Epithelial cell of esophagus (primary cell): ENCODE results near the gene POLD3.

ENCODE experiments used
- DNase-seq: peaks from one replicate; pipeline ENCODE4 v3.0.0; 2010; ENCODE audit warnings: low read depth
- H3K4me3 ChIP-seq: 2 replicates; pipeline ENCODE4 v1.5.1; 2011; ENCODE audit warnings: mild to moderate bottlenecking, low read length, control low read depth
- TF ChIP-seq, protein P1 (sequence below): IDR thresholded peaks from 2 replicates; pipeline ENCODE4 v1.5.1; 2011; ENCODE audit warnings: low read depth, mild to moderate bottlenecking, low read length, control low read depth, inconsistent platforms; ENCODE audit not compliant: insufficient read depth; ENCODE audit errors: missing control alignments

POLD3 gene

DNA sequence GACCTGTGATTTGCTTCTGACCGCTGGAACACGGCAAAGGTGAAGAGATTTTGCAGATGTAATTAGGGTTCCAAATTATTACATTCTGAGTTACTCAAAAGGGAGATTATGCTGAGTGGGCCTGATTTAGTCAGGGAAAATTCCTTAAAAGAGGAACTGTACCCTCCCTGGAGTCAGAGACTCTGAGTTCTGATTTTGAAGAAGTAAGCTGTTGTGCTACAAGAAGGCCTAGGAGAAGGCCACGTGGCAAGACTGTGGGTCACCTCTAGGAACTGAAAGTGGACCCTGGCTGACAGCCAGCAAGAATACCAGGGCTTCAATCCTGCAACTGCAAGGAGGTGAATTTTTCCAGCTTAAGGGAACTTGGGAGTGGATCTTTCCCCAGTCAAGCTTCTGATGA is 93.5 kb downstream of the POLD3 start:
- no peak for DNase-seq
- TF ChIP-seq, protein P1, sequence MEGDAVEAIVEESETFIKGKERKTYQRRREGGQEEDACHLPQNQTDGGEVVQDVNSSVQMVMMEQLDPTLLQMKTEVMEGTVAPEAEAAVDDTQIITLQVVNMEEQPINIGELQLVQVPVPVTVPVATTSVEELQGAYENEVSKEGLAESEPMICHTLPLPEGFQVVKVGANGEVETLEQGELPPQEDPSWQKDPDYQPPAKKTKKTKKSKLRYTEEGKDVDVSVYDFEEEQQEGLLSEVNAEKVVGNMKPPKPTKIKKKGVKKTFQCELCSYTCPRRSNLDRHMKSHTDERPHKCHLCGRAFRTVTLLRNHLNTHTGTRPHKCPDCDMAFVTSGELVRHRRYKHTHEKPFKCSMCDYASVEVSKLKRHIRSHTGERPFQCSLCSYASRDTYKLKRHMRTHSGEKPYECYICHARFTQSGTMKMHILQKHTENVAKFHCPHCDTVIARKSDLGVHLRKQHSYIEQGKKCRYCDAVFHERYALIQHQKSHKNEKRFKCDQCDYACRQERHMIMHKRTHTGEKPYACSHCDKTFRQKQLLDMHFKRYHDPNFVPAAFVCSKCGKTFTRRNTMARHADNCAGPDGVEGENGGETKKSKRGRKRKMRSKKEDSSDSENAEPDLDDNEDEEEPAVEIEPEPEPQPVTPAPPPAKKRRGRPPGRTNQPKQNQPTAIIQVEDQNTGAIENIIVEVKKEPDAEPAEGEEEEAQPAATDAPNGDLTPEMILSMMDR: no peak
- no peak overlapping the region for H3K4me3 ChIP-seq

DNA sequence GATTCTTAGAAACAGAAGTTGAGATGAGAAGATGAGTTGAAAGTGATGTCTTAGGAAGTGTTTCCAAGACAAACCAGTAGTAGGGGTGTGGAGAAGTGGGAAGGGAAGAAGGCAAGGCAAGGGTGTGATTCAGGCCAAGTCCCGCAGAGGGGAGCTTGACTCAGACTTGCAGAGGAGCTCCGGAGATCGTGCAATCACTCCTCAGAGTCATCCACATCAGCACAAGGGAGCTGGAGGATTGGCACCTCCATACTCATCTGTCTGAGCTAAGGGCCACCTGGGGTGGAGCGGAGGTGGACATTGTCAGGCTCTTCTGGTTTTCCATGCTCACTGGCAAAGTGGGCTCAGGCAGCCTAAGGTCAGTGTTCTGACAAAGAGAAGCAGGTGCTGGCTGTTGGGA is 94.4 kb downstream of the POLD3 start:
- no peak overlapping the region for H3K4me3 ChIP-seq
- TF ChIP-seq, protein P1: peak; percentile 7
- peak; percentile 84 for DNase-seq

- TF ChIP-seq, protein P1: no peak
- DNase-seq: no peak
- no peak overlapping the region for H3K4me3 ChIP-seq
Measured at GRCh38 chr11:74687237-74688023, 95.0 kb downstream of the POLD3 start.

DNA sequence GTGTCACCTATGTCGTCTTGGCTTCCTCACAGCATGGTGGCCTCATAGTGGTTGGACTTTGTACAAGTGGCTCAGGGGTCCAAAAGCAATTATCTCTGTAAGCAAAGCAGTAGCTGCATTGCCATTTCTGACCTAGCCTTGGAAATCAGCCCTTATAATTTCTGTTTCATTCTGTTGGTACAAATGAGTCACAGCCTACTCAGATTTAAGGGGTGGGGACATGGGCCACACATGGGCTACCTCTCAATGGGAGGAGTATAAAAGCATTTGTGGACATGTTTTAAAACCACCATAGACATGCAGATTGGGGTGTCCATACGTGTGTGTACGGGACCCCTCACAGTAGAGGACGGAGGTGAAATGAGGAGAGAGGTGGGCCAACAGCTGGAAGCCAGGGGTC is 97.3 kb downstream of the POLD3 start:
- TF ChIP-seq, protein P1: no peak
- H3K4me3 ChIP-seq: no peak overlapping the region
- peak; percentile 68 for DNase-seq

GRCh38 chr11:74691755-74692154 is 99.4 kb downstream of the POLD3 start:
- DNase-seq: no peak
- H3K4me3 ChIP-seq: no peak overlapping the region
- TF ChIP-seq, protein P1: no peak
